Measurements from ENCODE around the gene ALG6.
"Not testable (repeated sequence)": the region's sequence is repeated elsewhere in the genome, so short reads cannot be mapped to it uniquely, and the experiment has no call there.

The ALG6 gene

DNA sequence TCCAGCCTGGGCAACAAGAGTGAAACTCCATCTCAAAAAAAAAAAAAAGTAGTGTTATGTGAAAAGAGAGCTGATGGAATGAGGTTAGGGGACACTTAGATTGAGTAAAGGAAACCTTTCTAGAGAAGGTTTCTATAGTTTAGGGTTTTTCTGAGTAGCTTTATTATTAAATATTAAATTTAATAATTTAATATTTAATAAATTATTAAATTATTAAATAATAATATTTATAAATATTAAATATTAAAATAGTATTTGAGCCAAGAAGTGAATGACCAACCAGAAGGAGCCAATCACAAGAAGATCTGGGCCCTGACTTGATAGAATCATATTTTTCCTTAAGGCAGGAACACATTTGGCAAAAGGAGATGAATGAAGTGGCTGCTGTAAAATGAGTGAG lies 50.7 kb downstream of the ALG6 start:
- DNase-seq = no peak

GRCh38 chr1:63420746-63421145 lies 53.3 kb downstream of the ALG6 start:
- not testable (repeated sequence) for DNase-seq

GRCh38 chr1:63423649-63424048 lies 56.2 kb downstream of the ALG6 start:
- no peak for DNase-seq

GRCh38 chr1:63428815-63429214 lies 61.4 kb downstream of the ALG6 start:
- DNase-seq = no peak

- DNase-seq = no peak
Observed at GRCh38 chr1:63429281-63429680, 61.9 kb downstream of the ALG6 start.

- DNase-seq = no peak
Observed at GRCh38 chr1:63435161-63435560, 67.7 kb downstream of the ALG6 start.

DNA sequence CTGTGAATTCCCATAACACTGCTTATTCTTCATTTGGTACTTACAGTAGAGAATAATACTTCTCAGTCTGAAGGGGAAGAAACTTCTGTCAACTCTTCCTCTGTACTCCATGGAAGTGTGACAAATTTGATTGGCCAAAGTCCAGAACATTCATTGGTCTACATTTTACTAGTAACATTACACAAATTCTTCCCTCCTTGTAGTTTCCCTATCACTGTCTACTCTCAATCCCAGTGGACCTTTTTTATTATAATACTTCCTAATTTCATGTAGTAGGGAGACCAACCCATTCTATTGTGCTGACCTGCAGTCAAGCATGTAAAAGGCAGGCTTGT lies 74.7 kb downstream of the ALG6 start:
- no peak for DNase-seq

- DNase-seq = no peak
Observed at GRCh38 chr1:63448731-63449246, 81.4 kb downstream of the ALG6 start.

GRCh38 chr1:63450416-63450815 lies 83.0 kb downstream of the ALG6 start:
- no peak for DNase-seq

GRCh38 chr1:63453232-63453631 lies 85.8 kb downstream of the ALG6 start:
- DNase-seq = no peak

DNA sequence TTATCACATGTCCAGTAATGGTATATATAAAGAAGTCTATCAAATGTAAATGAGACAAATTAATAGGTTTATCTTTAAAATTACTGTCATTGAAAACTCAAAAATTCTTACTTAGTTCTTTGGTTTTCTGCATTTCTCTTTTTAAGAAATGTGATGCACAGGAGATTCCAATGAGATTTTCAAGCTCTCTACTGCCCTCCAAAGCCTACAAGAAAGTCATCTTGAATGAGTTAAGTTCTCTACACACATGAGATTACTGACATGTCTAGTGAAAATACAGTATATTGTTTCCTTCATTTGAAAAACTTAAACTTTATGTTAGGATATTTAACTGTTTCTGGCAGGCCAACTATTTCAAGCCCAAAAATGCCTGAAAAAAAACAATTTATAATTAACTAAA lies 86.8 kb downstream of the ALG6 start:
- DNase-seq = no peak

DNA sequence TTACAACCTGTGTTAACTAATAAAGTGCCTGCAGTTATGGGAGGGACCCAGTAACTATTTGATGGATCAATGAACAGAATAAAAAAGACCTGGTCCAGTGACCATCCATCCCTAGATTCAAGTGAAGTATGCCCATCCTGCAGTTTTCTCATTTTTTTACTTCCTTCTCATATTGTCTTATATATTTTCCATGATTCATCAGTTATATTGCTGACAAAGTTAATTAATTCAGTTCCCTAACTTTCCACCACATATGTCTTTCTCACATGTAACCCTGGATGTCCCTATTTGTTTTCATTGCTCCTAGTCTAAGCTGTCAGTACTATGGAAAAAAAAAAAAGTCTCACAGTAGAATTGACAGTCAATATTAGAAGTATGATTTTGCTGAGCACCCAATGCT lies 91.3 kb downstream of the ALG6 start:
- DNase-seq = no peak

GRCh38 chr1:63461661-63462230 lies 94.3 kb downstream of the ALG6 start:
- no peak for DNase-seq

- DNase-seq = no peak
Observed at GRCh38 chr1:63463248-63463647, 95.8 kb downstream of the ALG6 start.

DNA sequence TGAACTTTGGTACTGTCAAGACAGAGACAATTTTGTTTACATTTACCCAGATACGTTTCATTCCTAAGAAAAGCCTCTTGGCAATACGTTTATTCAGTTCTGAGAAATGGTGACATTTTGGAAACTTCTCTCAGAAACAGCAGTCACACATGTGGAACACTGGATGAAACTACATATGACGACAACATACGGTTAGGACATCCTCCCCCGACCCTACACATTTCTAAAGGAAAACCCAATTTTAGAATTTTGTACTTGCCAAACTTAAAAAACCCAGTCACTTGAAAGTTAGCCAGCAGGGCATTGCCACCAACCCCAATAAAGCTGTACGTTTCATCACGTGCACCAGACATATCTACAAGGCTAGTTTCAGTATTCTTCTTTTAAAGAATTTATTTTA lies 98.8 kb downstream of the ALG6 start:
- DNase-seq = no peak

GRCh38 chr1:63466759-63467158 lies 99.3 kb downstream of the ALG6 start:
- DNase-seq = no peak

DNA sequence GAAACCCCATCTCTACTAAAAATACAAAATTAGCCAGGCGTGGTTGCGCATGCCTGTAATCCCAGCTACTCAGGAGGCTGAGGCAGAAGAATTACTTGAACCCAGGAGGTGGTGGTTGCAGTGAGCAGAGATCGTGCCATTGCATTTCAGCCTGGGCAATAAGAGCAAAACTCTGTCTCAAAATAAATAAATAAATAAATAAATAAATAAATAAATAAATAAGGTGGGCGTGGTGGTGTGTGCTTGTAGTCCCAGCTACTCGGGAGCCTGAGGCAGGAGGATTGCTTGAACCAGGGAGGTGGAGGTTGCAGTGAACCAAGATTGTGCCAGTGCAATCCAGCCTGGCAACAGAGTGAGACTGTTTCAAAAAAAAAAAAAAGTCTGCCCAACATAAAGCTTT lies 101.3 kb downstream of the ALG6 start:
- not testable (repeated sequence) for DNase-seq

DNA sequence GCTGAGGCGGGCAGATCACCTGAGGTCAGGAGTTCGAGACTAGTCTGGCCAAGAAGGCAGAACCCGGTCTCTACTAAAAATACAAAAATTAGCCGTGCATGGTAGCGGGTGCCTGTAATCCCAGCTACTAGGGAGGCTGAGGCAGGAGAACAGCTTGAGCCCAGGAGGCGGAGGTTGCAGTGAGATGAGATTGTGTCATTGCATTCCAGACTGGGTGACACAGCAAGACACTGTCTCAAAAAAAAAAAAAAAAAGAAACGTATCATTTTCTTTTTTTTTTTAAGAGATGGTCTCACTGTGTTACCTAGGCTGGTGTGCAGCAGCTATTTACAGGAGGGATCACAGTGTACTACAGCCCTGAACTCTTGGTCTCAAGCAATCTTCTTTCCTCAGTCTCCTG lies 108.3 kb downstream of the ALG6 start:
- no peak for DNase-seq

DNA sequence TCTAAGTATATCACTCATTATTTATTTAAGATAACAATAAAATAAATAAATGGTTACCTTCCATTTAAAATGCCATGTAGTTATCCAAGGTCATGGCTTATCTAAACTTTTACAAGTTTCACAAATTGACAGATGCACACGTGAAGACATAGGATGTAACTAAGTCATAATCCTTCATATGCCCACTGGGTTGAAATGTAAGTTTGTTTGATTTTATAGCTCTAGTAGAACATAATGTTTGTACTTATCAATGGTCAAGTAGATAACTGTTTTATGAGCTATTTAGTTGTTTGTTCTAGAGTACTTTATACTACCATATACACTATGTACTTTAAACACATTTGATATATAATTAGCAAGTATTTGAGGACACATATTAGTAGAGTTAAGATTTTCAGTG lies 112.6 kb downstream of the ALG6 start:
- DNase-seq = no peak

GRCh38 chr1:63486629-63487028 lies 119.2 kb downstream of the ALG6 start:
- DNase-seq = no peak

GRCh38 chr1:63487336-63488065 lies 120.1 kb downstream of the ALG6 start:
- no peak for DNase-seq

Data from T1000 (cell line).